GM21576 (cell line): ENCODE data around the gene CORO2A.
A peak's percentile ranks its signal among the peaks of the same experiment; 100 is the strongest.

Experiments
- ATAC-seq: cut with Tn5 transposase; IDR thresholded peaks from one replicate; pipeline ENCODE4 v1.9.1; 2021; ENCODE audit warnings: mild to moderate bottlenecking, moderate library complexity; ENCODE audit not compliant: unreplicated experiment

CORO2A gene, protein sequence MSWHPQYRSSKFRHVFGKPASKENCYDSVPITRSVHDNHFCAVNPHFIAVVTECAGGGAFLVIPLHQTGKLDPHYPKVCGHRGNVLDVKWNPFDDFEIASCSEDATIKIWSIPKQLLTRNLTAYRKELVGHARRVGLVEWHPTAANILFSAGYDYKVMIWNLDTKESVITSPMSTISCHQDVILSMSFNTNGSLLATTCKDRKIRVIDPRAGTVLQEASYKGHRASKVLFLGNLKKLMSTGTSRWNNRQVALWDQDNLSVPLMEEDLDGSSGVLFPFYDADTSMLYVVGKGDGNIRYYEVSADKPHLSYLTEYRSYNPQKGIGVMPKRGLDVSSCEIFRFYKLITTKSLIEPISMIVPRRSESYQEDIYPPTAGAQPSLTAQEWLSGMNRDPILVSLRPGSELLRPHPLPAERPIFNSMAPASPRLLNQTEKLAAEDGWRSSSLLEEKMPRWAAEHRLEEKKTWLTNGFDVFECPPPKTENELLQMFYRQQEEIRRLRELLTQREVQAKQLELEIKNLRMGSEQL

DNA sequence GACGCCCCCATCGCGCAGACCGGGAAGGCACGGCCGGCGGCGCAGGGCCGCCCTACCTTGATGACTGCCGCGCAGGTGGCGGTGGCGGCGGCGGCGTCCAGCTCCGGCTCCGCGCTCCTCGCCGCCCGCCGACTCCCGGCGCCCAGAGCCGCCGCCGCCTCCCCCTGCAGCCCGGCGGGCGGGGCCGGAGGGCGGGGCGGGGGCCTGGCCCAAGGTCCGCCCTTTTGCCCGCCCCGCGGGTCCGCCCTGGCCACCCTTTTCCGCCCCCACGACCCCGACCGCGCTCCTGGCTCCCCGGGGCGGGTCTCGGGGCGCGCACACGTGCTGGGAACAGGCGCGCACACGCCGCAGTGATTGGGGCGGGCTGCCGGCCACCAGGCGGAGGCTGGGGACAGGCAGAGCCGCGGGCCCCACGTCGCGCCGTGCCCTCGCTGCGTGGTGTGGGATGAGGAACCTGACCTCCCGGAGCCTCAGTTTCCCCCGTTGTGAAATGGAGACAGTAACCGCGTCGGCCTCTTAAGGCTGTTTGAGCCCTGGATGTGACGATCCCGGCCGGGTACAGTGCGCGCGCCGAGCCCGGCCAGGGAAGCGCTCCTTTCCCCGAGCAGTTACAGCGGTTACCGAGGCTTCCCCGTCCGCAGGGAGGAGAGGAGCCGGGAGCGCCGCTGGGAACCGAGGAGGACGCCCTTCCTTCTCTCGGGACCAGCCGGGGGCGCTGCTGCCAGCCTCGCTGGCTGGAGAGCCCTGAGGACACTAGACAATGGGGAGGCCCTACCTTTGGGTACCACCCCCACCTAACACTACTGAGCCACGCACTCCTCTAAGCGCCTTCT, at the start of gene CORO2A:
Gene CORO2A (minus strand): TSS at position 135 of the 833 bp plus-strand sequence. CDS start 34,977 bp downstream, outside the sequence.
- ATAC-seq = peak; percentile 55

DNA sequence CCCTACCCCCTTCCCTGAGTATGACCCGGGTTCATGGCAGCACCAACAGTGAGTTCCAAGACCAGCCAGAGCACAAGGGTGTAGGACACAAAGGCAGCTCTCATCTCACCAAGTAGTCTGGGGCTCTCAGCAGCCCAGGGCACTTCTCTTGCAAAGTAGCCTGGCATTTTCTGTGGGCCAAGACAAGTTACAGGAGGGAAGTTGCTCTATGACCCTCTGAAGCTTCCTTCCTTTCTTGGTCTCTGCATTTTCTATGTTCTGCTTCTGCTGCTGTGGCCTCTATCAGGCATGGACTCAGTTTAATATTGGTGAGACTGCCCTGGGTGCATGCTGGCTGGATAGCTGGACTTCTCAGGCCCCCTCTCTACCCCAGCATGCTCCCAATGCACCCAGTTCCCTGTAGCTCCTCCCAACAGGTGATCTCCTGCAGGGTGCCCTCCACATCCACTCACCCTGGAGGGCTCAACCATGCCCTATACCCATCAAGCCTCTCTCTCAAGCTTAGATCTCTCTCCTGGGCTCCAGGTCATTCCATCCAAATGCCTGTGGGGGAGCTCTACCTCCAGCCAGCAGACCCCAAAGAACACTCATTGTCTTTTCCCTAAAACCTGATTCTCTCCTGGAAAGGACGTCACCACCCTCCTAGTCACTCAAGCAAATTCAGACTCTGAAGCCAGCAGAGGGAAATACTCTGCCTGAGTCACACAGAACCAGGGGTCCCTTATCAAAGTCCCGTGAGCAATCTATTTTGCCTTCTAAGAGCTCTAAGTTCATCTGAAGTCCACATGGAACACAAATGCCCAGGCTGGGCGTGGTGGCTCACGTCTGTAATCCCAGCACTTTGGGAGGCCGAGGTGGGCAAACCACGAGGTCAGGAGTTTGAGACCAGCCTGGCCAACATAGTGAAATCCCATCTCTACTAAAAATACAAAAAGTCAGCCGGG, 49.2 kb upstream of the CORO2A start:
- ATAC-seq = no peak

DNA sequence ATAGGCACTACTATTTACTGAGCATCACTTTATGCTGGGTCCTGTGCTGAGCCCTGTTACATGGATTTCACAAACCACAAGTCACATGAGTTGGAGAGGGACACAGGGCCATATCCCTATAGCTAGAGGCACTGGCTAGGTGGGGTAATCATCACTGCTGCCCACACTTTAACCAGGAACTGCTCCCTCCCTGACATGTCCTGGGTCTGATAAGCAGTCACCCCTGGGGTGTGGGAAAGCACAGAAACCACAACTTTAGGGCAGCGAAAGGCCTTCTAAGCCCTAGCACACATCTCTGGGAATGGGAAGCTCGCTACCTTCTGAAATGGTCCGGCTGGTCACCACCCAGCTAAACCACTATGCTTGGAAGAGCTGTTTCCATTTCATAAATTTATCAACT, 48.0 kb upstream of the CORO2A start:
- no peak for ATAC-seq

DNA sequence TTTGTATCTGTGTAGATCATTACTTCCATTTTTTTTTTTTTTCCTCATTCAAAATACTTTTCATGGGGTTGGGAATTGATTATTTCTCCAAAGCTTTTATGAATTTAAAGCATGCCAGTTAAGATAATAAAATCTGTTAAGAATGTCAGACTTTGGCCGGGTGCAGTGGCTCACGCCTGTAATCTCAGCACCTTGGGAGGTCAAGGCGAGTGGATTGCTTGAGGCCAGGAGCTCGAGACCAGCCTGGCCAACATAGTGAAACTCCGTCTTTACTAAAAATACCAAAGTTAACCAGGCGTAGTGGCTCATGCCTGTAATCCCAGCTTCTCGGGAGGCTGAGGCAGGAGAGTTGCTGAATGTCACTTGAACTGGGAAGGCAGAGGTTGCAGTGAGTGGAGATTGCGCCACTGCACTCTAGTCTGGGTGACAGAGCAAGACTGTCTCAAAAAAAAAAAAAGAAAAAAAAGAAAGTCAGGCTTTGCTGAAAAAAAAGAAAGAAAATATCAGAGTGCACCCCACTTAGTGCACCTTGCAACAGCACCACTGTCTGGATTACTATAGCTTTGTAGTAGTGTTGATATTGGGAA, 44.6 kb upstream of the CORO2A start:
- no peak for ATAC-seq

DNA sequence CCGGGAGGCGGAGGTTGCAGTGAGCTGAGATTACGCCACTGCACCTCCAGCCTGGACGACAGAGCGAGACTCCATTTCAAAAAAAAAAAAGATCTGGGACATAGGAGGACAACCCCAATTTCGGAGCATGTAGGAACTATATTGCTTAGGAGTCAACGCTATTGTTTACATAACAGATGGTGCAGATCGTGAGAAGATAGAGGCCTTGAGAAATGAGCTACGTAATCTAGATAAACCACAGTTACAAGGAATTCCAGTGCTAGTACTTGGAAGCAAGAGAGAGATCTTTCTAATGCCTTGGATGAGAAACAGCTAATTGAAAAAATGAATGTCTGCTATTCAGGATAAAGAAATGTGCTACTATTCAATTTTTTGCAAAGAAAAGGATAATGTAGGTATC, 42.7 kb upstream of the CORO2A start:
- ATAC-seq = no peak

DNA sequence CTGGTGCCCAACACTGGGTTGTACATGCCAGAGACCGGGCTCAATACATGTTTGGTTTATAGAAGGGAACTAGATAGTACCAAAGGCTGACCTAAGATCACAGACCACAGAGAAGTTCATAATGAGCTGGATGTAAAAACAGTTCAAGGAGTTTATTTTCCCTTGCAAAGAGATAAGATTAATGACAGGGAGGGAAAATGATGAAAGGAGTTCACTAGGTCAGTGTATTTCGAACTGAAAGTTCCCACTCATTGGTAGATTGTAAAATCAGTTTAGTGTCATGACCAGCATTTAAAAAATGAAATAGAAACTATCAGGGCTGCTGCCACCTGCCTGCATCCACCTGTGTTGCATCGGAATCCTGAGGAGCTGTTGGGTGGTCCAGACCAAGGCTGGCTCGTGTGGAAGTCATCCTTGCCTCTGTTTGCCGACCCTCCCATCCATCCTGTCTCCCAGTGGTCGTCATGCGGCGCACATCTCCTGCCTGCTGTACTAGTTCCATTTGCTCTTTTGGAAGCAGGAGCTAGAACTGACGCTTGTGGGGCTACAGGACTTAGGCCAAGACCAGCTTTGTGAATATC, 41.9 kb upstream of the CORO2A start:
- no peak for ATAC-seq

DNA sequence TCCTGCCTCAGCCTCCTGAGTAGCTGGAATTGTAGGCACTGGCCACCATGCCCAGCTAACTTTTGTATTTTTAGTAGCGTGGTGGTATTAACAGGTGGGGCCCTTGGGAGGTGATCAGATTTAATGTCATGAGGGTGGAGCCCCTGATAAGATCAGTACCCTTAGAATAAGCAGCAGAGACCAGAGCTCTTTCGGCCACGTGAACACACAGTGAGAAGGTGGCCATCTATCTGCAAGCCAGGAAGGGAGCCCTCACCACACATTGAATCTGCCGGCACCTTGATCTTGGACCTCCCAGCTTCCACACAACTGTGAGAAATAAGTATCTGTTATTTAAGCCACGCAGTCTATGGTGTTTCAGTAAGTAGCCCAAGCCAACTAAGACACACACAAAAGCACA, 40.5 kb upstream of the CORO2A start:
- ATAC-seq = no peak

DNA sequence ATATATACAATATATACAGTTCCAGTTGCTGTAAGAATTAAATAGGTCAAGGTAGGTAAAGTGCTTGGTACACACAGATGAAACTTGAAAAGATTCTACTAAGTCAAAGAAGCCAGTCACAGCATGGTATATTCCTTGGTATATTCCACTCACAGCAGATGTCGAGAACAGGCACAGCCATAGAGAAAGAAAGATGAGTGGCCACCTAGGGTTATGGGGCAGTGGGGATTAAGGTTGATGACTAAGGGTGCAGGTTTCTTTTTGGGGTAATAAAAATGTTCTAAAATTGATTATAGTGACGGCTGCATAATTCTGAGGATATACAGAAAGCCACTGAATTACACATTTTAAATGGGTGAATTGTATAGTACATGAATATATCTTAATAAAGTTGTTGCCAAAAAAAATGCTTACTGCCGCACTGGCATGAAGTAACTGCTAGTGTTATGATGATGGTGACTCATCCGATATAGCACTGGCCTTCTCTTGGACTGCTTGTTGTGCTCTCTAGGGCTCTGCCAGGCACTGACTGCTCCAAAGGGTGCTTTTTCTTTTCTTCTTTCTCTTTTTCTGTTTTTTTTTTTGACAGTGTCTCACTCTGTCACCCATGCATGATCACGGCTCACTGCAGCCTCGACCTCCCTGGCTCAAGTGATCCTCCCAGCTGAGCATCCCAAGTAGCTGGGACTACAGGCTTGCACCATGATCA, 39.5 kb upstream of the CORO2A start:
- no peak for ATAC-seq

DNA sequence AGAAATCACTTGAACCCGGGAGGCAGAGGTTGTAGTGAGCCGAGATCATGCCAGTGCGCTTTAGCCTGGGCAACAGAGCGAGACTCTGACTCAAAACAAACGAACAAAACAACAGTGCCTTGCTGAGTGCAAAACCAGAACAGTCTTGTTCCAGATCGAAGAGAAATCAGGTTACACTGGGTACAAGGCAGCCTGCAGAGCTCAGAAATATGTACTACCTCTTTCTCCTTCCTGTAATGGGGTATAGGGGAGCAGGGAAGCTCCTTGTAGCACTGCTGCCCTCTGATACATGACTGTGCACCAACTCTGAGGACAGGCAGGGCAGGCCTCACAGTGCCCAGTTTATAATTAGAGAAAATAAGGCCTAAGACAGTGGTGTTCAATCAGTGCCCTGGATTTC, 38.4 kb upstream of the CORO2A start:
- ATAC-seq = no peak

DNA sequence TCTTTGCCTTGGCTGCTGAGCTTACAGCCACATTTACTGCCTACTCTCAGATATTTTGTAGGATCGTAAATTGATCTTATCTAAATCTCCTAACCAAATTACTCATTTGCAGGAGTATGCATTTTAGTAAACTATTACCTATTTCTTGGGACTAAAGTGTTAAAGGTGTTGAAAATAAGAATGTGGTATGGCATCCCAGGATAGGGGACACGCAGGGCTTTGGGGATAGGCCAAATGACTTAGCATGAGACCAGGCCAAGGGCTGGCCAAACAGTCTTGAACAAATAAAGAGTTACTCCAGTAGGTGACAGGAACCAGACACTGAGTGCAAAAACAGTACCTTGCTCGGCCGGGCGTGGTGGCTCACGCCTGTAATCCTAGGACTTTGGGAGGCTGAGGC, 37.9 kb upstream of the CORO2A start:
- ATAC-seq = no peak

DNA sequence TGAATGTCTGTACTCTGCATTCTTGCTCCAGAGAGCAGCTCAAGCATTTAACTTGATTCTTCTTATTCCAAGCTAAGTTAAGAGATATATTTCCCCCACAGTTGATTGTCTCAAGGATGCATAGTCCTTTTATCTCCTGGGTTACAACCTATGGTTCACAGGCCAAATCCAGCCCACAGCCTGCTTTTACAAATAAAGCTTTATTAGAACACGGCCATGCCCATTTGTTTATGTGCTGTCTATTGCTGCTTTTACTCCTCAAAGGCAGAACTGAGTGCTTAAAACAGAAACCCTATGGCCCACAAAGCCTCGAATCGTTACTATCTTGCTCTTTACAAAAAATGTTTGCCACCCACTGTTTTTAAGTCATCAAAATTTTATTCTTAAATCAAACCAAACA, 37.2 kb upstream of the CORO2A start:
- ATAC-seq = no peak

DNA sequence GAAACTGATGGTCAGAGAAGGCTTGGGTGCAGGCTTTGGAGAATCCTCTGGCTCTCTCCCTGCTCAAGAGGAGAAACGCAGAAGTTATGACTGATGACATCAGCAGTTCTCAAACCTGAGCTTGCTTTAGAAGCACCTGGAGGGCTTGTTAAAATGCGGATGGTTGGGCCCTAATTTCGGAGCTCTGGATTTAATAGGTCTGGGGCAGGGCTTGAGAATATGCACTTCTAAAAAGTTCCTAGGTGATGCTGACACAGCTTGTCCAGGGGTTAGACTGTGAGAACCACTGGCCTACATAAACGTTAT, 36.6 kb upstream of the CORO2A start:
- no peak for ATAC-seq

DNA sequence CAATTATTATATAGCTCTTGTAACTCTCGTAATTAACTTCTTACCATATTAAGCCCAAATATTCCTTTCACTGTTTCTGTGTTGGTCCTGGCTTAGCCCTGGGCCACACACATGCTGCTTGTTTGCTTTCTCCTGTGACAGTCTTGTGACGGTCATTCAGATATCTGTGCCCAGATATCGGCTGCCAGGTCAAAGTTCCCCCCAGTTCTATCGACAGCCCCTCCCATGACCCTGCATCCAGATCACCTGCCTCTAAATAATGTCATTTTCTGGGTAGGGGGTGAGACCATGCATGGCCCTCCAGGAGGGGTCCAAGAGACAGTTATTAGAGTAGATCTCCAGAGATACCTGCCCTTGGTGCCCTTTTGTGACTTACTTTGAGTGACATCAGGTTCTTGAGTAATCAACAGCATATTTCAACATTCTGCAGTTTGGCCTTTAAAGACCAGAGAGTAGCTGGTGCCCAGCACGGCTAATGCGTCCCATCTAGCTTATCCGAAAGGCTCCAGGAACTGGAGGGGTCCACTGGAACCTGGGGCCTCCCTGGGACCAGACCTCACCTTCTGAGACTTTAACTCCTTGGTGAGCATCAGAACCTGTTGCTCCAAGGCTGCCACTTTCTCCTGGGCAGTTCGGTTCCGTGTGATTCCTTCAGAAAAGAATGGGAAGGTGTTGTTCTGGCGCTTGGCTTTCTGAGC, 36.1 kb upstream of the CORO2A start:
- no peak for ATAC-seq

DNA sequence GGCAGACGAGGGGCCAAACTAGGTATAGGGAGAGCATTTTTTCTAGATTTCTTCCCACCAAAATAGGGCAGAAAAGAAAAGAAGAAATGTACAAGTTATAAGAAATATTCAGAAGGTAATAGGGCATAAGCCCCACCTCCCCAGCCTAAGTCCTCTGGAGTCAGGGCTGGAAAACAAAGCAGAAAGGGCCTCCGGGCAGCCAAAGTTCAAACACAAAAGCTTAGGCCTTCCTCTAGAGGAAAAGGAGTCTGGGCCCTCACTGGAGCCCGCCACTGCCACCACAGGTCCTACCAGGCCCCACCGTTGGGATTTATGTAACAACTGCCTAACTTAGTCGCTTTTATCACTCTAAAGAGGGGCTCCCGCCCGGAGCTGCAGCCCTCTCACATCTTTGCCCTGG, 35.4 kb upstream of the CORO2A start:
- ATAC-seq = no peak

DNA sequence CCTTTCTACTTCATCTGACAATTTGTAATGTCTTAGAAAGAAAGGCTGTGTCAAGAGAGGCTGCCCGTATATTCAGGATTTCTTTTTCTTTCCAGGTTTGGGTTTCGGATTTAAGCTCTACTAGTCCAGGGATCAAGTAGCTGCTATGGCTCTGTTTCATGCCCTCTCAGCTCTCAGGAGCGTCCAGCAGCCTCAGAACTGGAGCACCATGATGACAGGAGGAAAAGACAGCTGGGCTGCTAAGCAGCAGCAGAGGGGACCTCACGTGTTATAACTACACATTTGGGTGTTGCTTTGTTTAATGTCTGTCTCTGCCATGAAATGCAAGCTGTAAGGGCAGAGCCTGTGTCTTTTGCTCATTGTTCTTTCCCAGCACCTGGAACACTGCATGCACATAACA, 34.5 kb upstream of the CORO2A start:
- ATAC-seq = no peak

DNA sequence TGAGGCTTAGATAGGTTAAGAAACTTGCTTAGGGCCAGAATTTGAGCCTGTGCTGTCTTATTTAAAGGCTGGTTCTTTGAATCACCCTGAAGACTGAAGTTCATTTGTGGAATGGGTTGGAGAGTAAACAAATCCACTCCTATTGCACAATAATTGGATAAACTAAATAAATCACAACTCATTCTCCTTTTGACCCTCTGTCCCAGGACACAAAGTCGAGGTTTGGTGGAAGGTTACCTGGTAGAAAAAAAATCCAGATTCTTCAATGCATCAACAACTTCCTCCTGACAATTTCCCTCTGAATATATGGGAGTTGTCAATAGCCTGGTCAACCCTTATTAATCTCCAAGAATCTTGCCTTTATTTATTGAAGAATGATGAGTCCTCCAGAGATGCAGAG, 34.1 kb upstream of the CORO2A start:
- ATAC-seq = no peak

DNA sequence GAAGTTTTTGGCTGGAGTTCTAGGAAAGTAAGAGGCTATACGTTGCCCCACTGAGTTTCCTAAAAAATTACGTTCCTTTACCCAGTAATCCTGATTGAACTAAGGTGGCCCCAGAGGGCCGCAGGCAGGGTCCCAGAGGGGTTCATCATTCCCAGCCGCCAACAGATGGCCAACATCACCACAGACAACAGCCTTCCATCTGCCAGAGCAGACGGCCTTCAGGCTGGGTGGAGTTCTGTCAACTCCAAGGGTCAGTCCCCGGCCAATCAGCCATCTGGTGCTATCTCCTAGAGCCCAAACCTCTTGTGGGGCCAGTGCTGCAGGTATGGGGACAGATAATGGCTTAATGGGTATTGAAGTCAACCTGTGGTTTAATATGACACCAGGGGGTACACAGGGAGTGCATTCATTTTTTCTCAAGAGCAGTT, 32.6 kb upstream of the CORO2A start:
- ATAC-seq = no peak

DNA sequence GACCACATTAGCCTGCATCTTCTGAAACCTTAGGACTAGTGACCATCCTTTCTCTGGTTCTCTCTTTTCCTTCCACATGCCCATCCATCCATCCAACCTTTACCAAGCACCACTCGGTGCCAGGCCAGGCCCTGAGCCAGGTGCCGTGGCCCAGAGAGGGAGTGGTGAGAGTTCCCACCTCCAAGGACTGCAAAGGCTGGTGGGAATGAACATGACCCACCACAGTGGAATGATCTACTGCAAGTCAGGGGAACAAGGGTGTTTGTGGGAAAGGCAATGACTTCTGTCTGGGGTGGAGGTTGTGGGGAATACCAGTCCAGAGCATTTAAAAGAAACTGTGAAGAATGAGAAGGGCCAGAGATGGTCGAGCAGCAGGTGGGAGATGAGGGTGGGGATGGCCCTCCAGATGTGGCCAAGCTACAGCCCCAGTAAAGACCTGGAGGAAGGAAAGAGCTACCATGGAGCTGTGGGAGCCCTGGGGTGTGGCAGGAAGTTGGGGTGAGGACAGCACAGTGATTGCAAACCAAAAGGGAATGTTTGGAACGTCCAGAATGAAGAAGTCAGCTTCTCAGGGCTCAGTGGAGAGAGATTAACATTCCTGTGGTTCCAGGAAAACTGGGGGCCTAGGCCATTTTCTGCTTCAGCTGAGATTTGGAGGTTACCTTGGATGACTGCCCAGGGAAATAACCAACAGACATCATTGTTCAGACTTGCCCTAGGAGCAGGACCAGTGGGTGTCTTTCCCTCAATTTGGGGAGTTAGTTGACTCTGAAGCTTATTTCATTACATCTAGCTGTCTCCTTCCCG, 30.7 kb upstream of the CORO2A start:
- no peak for ATAC-seq
